ENCODE measurements around the gene ESM1.

Gene ESM1

DNA sequence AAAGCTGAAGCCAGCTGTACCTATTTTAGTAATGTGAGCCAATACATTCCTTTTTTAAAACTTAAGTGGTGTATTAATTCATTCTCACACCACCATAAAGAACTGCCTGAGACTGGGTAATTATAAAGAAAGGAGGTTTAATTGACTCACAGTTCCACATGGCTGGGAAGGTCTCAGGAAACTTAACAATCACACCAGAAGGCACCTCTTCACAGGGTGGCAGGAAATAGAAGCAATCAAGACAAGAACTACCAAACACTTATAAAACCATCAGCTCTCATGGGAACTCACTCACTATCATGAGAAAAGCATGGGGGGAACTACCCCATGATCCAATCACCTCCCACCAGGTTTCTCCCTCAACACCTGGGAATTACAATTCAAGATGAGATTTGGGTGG lies 21.0 kb downstream of the ESM1 start:
- TF ChIP-seq, protein P1, sequence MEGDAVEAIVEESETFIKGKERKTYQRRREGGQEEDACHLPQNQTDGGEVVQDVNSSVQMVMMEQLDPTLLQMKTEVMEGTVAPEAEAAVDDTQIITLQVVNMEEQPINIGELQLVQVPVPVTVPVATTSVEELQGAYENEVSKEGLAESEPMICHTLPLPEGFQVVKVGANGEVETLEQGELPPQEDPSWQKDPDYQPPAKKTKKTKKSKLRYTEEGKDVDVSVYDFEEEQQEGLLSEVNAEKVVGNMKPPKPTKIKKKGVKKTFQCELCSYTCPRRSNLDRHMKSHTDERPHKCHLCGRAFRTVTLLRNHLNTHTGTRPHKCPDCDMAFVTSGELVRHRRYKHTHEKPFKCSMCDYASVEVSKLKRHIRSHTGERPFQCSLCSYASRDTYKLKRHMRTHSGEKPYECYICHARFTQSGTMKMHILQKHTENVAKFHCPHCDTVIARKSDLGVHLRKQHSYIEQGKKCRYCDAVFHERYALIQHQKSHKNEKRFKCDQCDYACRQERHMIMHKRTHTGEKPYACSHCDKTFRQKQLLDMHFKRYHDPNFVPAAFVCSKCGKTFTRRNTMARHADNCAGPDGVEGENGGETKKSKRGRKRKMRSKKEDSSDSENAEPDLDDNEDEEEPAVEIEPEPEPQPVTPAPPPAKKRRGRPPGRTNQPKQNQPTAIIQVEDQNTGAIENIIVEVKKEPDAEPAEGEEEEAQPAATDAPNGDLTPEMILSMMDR (IDR thresholded peaks at IDR 0.05; ENCODE audit: low read depth, low read length) = no peak
- no peak for DNase-seq (ENCODE audit: extremely low read depth, low read depth)

DNA sequence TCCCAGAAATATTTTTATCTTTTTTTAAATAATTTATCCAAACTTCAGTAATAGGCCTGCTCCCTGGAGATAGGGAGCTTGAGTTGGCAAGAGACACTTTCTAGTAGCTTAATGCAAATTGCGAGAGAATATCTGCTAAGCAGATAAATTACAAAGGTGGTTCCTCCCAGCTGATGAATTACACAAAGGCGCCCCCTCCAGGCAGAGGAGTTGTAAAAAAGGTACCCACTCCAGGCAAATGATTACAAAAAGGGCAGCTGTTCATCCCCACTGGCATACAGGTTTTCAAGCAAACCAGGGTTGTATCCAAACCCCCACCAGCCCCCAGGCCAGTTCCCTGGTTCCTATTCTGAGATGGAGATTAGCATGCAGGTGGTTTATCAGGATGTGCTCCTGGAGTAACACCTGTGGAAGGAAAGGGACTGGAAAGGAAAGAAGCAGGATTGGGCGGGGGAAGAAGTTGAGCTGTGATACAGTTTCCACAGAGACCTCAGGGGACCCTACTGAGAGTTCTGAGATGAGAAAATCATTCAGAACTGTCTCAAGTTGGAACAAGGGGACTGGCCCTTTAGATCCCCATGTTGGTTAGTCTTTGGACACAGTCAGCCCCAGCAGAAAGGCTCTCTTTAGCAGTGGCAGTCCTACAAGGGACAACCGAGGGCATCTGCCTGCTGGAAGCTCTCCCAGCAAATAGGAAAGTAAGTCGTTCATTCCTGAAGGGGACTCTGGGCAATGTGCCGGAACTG lies 25.5 kb downstream of the ESM1 start:
- TF ChIP-seq, protein P1 (IDR thresholded peaks at IDR 0.05; ENCODE audit: low read depth, low read length) = peak; percentile 24
- DNase-seq (ENCODE audit: extremely low read depth, low read depth) = no peak

DNA sequence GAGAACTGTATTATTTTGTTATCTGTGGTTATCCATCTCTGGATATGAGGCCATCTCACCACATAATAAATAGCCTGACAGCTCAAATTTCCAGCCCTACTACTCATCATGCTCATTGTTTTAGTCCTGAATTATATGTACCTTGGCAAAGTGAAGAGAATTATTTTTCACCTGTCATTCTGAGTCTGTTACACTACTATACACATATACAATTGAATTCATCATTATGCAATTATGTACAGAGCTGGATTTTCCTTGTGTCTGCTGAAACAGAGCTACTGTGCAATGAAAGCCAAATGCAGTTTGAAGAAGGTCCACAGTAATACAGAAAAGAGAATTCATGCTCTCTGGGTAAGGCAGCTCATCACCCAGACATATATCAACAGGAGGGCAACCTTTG lies 28.5 kb downstream of the ESM1 start:
- no peak for DNase-seq (ENCODE audit: extremely low read depth, low read depth)
- TF ChIP-seq, protein P1 (IDR thresholded peaks at IDR 0.05; ENCODE audit: low read depth, low read length) = no peak

DNA sequence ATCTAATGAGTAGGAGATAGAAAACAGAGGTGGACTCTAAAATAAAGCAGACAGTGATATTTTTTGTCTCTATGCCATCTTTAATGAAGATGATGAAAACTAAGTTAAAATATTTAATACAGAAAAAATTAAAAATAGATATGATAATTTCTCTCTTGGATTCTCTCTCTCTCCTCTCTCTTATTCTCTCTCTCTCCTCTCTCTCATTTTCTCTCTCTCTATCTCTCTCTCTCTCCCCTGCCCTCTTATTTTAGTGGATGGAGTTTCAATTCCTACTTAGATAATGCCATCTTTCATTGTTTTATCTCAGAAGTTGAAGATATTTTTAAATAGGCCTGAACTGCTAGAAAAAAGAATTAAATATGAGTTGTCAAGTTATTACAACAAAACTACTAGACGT lies 38.2 kb downstream of the ESM1 start:
- no peak for DNase-seq (ENCODE audit: extremely low read depth, low read depth)
- TF ChIP-seq, protein P1 (IDR thresholded peaks at IDR 0.05; ENCODE audit: low read depth, low read length) = no peak

DNA sequence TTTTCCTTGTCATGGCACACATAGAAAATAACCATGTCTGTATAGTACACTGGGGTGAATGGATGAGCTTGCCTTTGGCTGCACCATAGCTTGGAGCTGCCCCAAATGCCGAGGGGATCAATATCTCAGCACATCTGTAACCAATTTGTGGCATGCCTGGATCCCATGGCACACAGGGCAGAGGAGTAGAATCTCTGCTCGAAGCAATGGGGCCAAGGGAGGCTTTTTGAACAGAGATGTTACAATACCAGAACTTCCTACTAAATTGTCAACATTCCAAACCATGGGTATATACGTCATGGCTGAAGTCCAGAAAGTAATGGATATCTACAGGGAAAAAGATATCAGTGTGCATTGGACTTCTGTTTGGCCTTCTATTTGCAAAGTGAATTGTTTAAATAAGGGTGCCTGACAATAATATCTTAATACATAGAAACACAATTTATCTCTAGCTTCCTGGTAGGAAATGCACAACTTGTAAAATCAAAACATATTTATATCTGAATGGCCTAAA lies 39.0 kb downstream of the ESM1 start:
- no peak for DNase-seq (ENCODE audit: extremely low read depth, low read depth)
- TF ChIP-seq, protein P1 (IDR thresholded peaks at IDR 0.05; ENCODE audit: low read depth, low read length) = no peak

DNA sequence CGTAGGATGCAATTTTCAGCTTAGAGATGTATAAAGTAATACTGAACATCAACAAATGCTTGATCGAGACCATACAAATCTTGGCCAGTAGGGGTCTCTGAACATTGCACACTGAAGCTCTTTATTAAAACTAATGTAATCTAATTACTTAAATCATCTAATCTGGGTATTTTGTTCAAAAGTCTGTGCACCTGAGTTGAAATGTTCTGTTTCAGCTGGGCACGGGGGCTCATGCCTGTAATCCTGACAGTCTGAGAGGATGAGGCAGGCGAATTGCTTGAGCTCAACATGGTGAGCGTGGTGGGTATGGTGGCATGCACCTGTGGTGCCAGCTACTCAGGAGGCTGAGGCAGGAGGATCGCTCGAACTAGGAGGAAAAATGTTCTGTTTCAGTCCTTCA lies 41.0 kb downstream of the ESM1 start:
- TF ChIP-seq, protein P1 (IDR thresholded peaks at IDR 0.05; ENCODE audit: low read depth, low read length) = peak; percentile 73
- DNase-seq (ENCODE audit: extremely low read depth, low read depth) = peak; percentile 14

DNA sequence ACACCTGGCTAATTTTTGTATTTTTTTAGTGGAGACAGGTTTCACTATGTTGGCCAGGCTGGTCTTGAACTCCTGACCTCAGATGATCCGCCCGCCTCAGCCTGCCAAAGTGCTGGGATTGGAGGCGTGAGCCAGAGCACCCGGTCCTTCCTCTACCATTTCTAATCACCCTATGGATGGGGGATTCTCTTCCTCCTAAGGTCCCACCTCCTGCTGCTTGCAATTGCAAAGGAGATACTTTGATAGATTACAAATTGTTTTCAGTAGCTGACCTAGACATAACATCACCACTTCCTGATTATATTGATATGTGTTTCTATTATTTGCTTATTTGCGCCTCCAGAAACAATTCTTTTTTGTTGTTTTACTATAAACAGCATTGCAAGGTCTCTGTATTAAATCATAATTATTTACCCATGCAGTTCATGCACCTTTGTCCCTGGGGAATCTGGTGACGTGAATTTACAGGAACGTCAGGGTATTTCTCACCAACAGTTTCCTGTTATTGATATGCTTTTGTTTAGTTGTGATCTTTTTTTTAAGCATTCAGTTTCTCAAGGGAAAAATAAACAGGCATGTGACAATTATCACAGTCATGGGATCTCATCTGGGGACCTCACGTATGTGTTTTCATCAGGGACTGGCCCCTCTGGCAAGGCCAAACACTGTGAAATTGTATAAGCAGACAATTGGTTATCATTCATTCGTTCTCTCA lies 43.2 kb downstream of the ESM1 start:
- TF ChIP-seq, protein P1 (IDR thresholded peaks at IDR 0.05; ENCODE audit: low read depth, low read length) = no peak

More for the DNA sequence above, 43.2 kb downstream of the ESM1 start:
- no peak for DNase-seq (ENCODE audit: extremely low read depth, low read depth)
